MM.1S (cell line): ENCODE measurements around the gene TENM4.

Experiments used
- DNase-seq: peaks from one replicate; pipeline ENCODE4 v3.0.0-alpha.2; 2015
- H2AFZ ChIP-seq: fragments of 300-600 bp; sonication (generic); 2 replicates; pipeline ENCODE4 v1.6.0; 2016; ENCODE audit warnings: antibody characterized with exemption, low read length
- H3F3A ChIP-seq: fragments of 300-600 bp; sonication (generic); 2 replicates; pipeline ENCODE4 v1.6.1; 2016; ENCODE audit warnings: mild to moderate bottlenecking, antibody characterized with exemption, low read length, moderate library complexity, mixed read lengths; ENCODE audit not compliant: insufficient read depth
- H3K27ac ChIP-seq: fragments of 300-600 bp; sonication (generic); 2 replicates; pipeline ENCODE4 v1.5.1; 2016; ENCODE audit warnings: mild to moderate bottlenecking, low read length
- H3K27me3 ChIP-seq: fragments of 300-600 bp; sonication (generic); replicated peaks from 2 replicates; pipeline ENCODE4 v1.6.0; 2016; ENCODE audit warnings: low read length; ENCODE audit not compliant: insufficient read depth
- H3K36me3 ChIP-seq: fragments of 300-600 bp; sonication (generic); replicated peaks from 2 replicates; pipeline ENCODE4 v1.6.1; 2016; ENCODE audit warnings: mild to moderate bottlenecking, low read length, mixed read lengths; ENCODE audit not compliant: insufficient read depth
- H3K4me1 ChIP-seq: fragments of 300-600 bp; sonication (generic); 2 replicates; pipeline ENCODE4 v1.6.1; 2016; ENCODE audit warnings: low read length, mixed read lengths
- H3K4me2 ChIP-seq: fragments of 300-600 bp; sonication (generic); 2 replicates; pipeline ENCODE4 v1.6.0; 2016; ENCODE audit warnings: low read depth, low read length
- H3K4me3 ChIP-seq: fragments of 300-600 bp; sonication (generic); 2 replicates; pipeline ENCODE4 v1.5.1; 2016; ENCODE audit warnings: low read length, mixed read lengths
- H3K79me2 ChIP-seq: fragments of 300-600 bp; sonication (generic); 2 replicates; pipeline ENCODE4 v1.6.1; 2016; ENCODE audit warnings: mixed run types, low read length, mixed read lengths
- H3K9ac ChIP-seq: fragments of 300-600 bp; sonication (generic); 2 replicates; pipeline ENCODE4 v1.6.1; 2016; ENCODE audit warnings: low read length, mixed read lengths
- H3K9me2 ChIP-seq: fragments of 300-600 bp; sonication (generic); replicated peaks from 2 replicates; pipeline ENCODE4 v1.6.1; 2016; ENCODE audit warnings: mild to moderate bottlenecking, low read length, mixed read lengths; ENCODE audit not compliant: insufficient read depth
- H3K9me3 ChIP-seq: fragments of 300-600 bp; sonication (generic); replicated peaks from 2 replicates; pipeline ENCODE4 v1.6.1; 2016; ENCODE audit warnings: mild to moderate bottlenecking, low read length, mixed read lengths; ENCODE audit not compliant: insufficient read depth
- H4K20me1 ChIP-seq: fragments of 300-600 bp; sonication (generic); 2 replicates; pipeline ENCODE4 v1.6.1; 2016; ENCODE audit warnings: mild to moderate bottlenecking, low read length, moderate library complexity, mixed read lengths; ENCODE audit not compliant: insufficient read depth
- EZH2 ChIP-seq: fragments of 300-600 bp; sonication (generic); optimal IDR thresholded peaks from 2 replicates; pipeline ENCODE3; 2017; ENCODE audit warnings: low read depth, mild to moderate bottlenecking, antibody characterized with exemption, low read length, mixed read lengths
- EZH2phosphoT487 ChIP-seq: fragments of 300-600 bp; sonication (generic); IDR thresholded peaks from 2 replicates; pipeline ENCODE4 v1.6.1; 2018; ENCODE audit warnings: antibody characterized with exemption, low read length
- TF ChIP-seq, protein P1 (sequence below): fragments of 300-600 bp; sonication (generic); IDR thresholded peaks from 2 replicates; pipeline ENCODE4 v1.5.1; 2016; ENCODE audit warnings: antibody characterized with exemption, low read length, mixed read lengths

TENM4 gene

DNA sequence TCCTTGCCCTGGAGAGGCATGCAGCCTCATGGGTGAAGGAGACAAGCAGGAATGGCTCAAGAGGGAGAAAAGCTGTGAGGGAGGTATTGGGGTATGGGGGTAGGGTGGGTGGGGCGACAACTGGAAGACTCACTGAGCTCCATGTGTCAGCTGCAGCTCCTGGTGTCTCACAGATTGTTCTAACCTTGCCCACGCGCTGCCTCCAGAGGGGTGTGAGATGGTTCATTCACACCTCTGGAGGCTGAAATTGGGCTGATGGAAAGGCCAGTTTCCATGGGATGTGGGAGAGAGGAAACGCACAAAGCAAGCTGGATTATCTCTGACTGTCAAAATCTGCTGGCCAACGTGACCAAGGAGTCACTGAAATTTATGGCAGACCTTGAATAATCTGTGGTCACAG, 465.7 kb downstream of the TENM4 start:
- Histone ChIP-seq H3K9ac (no peak overlapping the region), H3K9me2 (no peaks in the 10 kb centered on the region)

GRCh38 chr11:78973876-78974275, 467.0 kb downstream of the TENM4 start:
- H3K4me3 ChIP-seq: no peak overlapping the region
- no peak overlapping the region for H3K4me2 ChIP-seq
- no peak overlapping the region for H3K27ac ChIP-seq
- no peak overlapping the region for H3K9ac ChIP-seq
- no peaks in the 10 kb centered on the region for H3K79me2 ChIP-seq
- no peaks in the 10 kb centered on the region for H3K27me3 ChIP-seq
- H4K20me1 ChIP-seq: no peaks in the 10 kb centered on the region
- H3K9me2 ChIP-seq: no peaks in the 10 kb centered on the region
- no peaks in the 10 kb centered on the region for H3F3A ChIP-seq
- H3K36me3 ChIP-seq: no peaks in the 10 kb centered on the region
- no peak overlapping the region for H2AFZ ChIP-seq
- H3K9me3 ChIP-seq: no peaks in the 10 kb centered on the region
- TF ChIP-seq EZH2 (no peak), EZH2phosphoT487 (no peak)
- TF ChIP-seq, protein P1, sequence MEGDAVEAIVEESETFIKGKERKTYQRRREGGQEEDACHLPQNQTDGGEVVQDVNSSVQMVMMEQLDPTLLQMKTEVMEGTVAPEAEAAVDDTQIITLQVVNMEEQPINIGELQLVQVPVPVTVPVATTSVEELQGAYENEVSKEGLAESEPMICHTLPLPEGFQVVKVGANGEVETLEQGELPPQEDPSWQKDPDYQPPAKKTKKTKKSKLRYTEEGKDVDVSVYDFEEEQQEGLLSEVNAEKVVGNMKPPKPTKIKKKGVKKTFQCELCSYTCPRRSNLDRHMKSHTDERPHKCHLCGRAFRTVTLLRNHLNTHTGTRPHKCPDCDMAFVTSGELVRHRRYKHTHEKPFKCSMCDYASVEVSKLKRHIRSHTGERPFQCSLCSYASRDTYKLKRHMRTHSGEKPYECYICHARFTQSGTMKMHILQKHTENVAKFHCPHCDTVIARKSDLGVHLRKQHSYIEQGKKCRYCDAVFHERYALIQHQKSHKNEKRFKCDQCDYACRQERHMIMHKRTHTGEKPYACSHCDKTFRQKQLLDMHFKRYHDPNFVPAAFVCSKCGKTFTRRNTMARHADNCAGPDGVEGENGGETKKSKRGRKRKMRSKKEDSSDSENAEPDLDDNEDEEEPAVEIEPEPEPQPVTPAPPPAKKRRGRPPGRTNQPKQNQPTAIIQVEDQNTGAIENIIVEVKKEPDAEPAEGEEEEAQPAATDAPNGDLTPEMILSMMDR: no peak
- H3K4me1 ChIP-seq: no peaks in the 10 kb centered on the region
- no peak for DNase-seq

More for the DNA sequence above, 465.7 kb downstream of the TENM4 start:
- no peaks in the 10 kb centered on the region for H3K9me3 ChIP-seq
- H3K36me3 ChIP-seq: no peaks in the 10 kb centered on the region
- H3K79me2 ChIP-seq: no peaks in the 10 kb centered on the region
- no peaks in the 10 kb centered on the region for H4K20me1 ChIP-seq
- no peak for TF ChIP-seq EZH2phosphoT487
- TF ChIP-seq, protein P1: no peak
- no peak for TF ChIP-seq EZH2
- no peak overlapping the region for H3K27ac ChIP-seq
- H2AFZ ChIP-seq: no peak overlapping the region
- H3K4me2 ChIP-seq: no peak overlapping the region
- no peaks in the 10 kb centered on the region for H3K27me3 ChIP-seq
- no peak overlapping the region for H3K4me3 ChIP-seq
- no peak for DNase-seq
- H3F3A ChIP-seq: no peaks in the 10 kb centered on the region
- H3K4me1 ChIP-seq: no peaks in the 10 kb centered on the region

DNA sequence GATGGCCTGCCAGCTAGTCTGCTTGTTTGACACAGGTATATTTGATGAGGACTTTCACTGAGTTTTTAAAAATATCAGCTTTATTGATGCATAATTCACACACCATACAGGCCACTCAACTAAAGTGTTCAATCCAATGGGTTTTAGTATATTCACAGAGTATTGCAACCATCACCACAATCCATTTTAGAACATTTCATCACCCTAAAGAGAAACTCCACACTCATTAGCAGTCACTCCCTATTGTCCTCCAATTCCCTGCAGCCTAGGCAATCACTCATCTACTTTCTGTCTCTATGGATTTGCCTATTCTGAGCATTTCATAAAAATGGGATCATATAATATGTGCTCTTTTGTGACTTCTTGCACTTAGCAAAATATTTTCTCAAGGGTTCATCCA, 468.2 kb downstream of the TENM4 start:
- Histone ChIP-seq H3K9me3 (no peaks in the 10 kb centered on the region), H3F3A (no peaks in the 10 kb centered on the region), H3K4me1 (no peaks in the 10 kb centered on the region), H3K79me2 (no peaks in the 10 kb centered on the region), H3K4me3 (no peak overlapping the region), H3K27ac (no peak overlapping the region), H4K20me1 (no peaks in the 10 kb centered on the region), H3K9ac (no peak overlapping the region), H3K9me2 (no peaks in the 10 kb centered on the region), H3K4me2 (no peak overlapping the region), H3K27me3 (no peaks in the 10 kb centered on the region), H3K36me3 (no peaks in the 10 kb centered on the region), H2AFZ (no peak overlapping the region)
- TF ChIP-seq EZH2 (no peak), EZH2phosphoT487 (no peak)
- TF ChIP-seq, protein P1: no peak
- DNase-seq: no peak
